Lung (tissue), 12 donors: ENCODE measurements around the gene MED27. TPM values are rescaled to one million over a fixed set of nuclear protein-coding genes. Genes with fewer than 3 reads are reported as not detected.

Source experiments
- ATAC-seq: fragments of 200-7000 bp; cut with Tn5 transposase; one replicate; pipeline ENCODE4 v1.9.1; 2020; ENCODE audit warnings: moderate number of reproducible peaks; ENCODE audit not compliant: insufficient read depth, low FRiP score
- DNase-seq, 3 donors: peaks; one replicate each; pipeline ENCODE4 v3.0.0-alpha.2; 2013 to 2017
- H3K27ac ChIP-seq, 2 donors: one replicate each; pipeline ENCODE4 v1.5.1; 2013; ENCODE audit warnings: mild to moderate bottlenecking in 2 of 2, moderate library complexity in 2 of 2, control low read depth in 1 of 2, inconsistent platforms in 1 of 2, low read depth in 1 of 2, low read length in 1 of 2
- H3K27me3 ChIP-seq, 3 donors: one replicate each; pipeline ENCODE4 v1.5.1; 2013; ENCODE audit warnings: low read length in 2 of 3; ENCODE audit not compliant: control insufficient read depth in 3 of 3, insufficient read depth in 3 of 3
- H3K36me3 ChIP-seq, 4 donors: one replicate each; pipeline ENCODE4 v1.5.1; 2013; ENCODE audit warnings: low read length in 4 of 4, mild to moderate bottlenecking in 1 of 4, moderate library complexity in 1 of 4; ENCODE audit not compliant: control insufficient read depth in 4 of 4, insufficient read depth in 4 of 4
- H3K4me1 ChIP-seq, 5 donors: one replicate each; pipeline ENCODE4 v1.5.1; 2013; ENCODE audit warnings: low read length in 5 of 5, mild to moderate bottlenecking in 2 of 5, moderate library complexity in 1 of 5; ENCODE audit not compliant: control insufficient read depth in 5 of 5, insufficient read depth in 5 of 5
- H3K4me3 ChIP-seq: one replicate; pipeline ENCODE4 v1.5.1; 2013; ENCODE audit warnings: mild to moderate bottlenecking, control low read depth, moderate library complexity
- H3K9ac ChIP-seq, 2 donors: one replicate each; pipeline ENCODE4 v1.5.1; 2013; ENCODE audit warnings: low read length in 2 of 2, control low read depth in 1 of 2; ENCODE audit not compliant: insufficient read depth in 1 of 2
- H3K9me3 ChIP-seq, 4 donors: one replicate each; pipeline ENCODE4 v1.5.1; 2013; ENCODE audit warnings: low read length in 3 of 4, mild to moderate bottlenecking in 1 of 4, moderate library complexity in 1 of 4; ENCODE audit not compliant: control insufficient read depth in 4 of 4, insufficient read depth in 3 of 4
- WGBS, 2 donors: extraction: QIAGEN DNeasy Blood & Tissue Kit; methylation state at CpG; one replicate each; pipeline ENCODE4 v1.1.7; 2013; 5-methylcytosine and 5-hydroxymethylcytosine counted together
- polyA plus RNA-seq, 2 donors: library from polyadenylated mRNA; stranded (reverse); fragments of 200-250 nt; gene quantifications; one replicate each; pipeline ENCODE4 v1.2.1, GENCODE V29; 2013
- total RNA-seq, 2 donors: library from RNA; depleted of rRNA in 1 of 2; stranded (reverse); fragments of >200 nt in 1 of 2; gene quantifications; one replicate each; pipeline ENCODE4 v1.2.1, GENCODE V29; 2014 to 2021
- TF ChIP-seq, protein P1 (sequence below): IDR thresholded peaks from 2 replicates; pipeline ENCODE4 v1.5.1; 2012; ENCODE audit warnings: mild to moderate bottlenecking; ENCODE audit errors: control extremely low read depth, extremely low read depth
- donor health status: control.
- donor health status: control.
- donor health status: Bipolar disorder and iron deficiency.
- donor health status: healthy.
- donor health status: DM: yes; HTN: yes; CAD: no.

The MED27 gene
- total and polyA plus RNA-seq, 4 donors, result 9.8 to 22.3 (median 16.7) TPM

DNA sequence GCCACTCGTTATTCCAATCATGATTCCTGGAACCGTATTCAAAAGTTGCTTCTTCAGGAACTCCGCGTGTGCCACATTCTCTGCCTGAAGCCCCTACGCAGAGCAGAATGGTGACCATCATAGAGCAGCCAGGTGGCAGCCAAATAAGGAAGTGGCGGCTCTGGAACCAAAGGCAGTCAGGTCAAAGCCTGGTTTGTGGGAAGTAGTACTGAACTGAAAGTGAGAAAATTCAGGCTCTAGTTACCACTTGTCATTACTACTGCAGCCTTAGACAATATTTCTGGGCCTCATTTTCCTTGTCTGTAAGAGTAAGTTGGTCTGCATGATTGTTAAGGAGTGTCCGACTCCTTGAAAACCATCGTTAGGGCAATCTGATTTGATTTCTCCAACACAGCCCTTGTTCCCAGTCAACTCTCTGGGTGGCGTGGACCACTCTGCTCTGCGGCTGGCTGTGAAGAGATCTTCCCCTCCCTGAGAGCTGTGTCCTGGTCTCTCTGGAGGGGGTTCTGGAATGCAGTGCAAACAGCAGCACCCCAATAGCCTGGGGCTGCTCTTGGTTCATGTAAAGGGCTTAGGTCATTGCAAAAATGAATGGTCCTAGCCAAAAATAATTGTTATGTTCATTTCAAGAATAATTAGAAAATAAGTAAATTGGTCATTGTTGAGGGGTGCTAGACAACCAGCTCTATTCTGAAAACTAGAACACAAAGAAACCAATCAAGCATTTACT lies 102.4 kb downstream of the MED27 start:
- no peak for ATAC-seq
- Histone ChIP-seq H3K9ac (no peak overlapping the region), H3K9me3 (no peaks in the 10 kb centered on the region), H3K27me3 (no peaks in the 10 kb centered on the region), H3K4me3 (no peak overlapping the region), H3K27ac (no peak overlapping the region), H3K4me1 (peaks cover 9 to 37% (median 16%) of the 10 kb centered on the region in 5 donors), H3K36me3 (no peaks in the 10 kb centered on the region)
- WGBS, 2 donors, result 77 to 84% methylated on average over 10 of the region's 10 CpGs
- TF ChIP-seq, protein P1, sequence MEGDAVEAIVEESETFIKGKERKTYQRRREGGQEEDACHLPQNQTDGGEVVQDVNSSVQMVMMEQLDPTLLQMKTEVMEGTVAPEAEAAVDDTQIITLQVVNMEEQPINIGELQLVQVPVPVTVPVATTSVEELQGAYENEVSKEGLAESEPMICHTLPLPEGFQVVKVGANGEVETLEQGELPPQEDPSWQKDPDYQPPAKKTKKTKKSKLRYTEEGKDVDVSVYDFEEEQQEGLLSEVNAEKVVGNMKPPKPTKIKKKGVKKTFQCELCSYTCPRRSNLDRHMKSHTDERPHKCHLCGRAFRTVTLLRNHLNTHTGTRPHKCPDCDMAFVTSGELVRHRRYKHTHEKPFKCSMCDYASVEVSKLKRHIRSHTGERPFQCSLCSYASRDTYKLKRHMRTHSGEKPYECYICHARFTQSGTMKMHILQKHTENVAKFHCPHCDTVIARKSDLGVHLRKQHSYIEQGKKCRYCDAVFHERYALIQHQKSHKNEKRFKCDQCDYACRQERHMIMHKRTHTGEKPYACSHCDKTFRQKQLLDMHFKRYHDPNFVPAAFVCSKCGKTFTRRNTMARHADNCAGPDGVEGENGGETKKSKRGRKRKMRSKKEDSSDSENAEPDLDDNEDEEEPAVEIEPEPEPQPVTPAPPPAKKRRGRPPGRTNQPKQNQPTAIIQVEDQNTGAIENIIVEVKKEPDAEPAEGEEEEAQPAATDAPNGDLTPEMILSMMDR, result no peak
- peak in 1 of 3 donors; percentile 27 for DNase-seq

DNA sequence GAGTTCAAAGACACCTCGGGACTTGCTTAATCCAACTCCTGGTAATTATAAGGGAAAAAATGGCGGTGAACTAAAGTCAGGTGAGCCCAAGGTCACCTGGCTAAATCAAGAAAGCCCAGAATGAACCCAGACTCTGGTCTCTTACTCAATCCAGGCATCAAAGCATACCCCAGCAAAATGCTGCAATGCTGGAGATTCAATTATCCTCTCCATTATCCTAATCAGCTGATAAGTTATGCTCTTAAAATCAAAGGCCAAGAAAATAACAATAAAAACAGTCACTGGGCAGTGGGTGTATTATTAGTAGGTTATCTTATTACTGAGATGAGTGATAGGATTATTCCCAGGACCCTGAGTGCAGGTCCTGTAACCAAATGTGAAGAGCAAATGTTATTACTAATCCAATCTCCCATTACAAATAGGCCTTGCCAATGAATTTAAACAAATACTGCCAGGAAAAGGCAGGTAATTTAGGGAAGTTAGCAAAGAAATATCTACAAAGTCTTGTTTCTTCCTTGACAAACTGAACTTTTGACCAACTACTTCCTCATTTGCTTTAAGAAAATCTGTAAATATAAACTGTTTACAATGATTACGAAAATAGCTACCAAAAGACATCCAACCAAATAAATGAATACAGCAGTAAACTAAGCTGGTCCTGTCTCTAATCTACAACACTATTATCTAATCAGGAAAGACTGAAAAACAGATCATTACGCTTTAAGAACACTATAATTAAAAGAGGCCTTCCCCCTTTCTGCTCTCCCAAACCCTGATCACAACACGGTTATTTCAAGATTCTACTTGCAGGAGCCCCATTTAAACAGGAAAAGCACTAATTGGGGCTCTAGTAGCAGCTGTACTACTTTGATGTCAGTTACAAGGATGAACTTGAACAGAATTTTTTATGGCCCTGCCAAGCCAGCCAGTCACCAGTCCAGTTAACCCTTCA lies 103.2 kb downstream of the MED27 start:
- Histone ChIP-seq H3K27ac (no peak overlapping the region), H3K9me3 (no peaks in the 10 kb centered on the region), H3K4me3 (no peak overlapping the region), H3K27me3 (no peaks in the 10 kb centered on the region), H3K9ac (no peak overlapping the region), H3K36me3 (no peaks in the 10 kb centered on the region), H3K4me1 (peaks cover 9 to 37% (median 16%) of the 10 kb centered on the region in 5 donors)
- 55 to 65% methylated on average over 5 of the region's 5 CpGs for WGBS, 2 donors
- TF ChIP-seq, protein P1, result no peak
- peak in 2 of 3 donors; percentile 62 to 68 for DNase-seq
- ATAC-seq, result no peak

DNA sequence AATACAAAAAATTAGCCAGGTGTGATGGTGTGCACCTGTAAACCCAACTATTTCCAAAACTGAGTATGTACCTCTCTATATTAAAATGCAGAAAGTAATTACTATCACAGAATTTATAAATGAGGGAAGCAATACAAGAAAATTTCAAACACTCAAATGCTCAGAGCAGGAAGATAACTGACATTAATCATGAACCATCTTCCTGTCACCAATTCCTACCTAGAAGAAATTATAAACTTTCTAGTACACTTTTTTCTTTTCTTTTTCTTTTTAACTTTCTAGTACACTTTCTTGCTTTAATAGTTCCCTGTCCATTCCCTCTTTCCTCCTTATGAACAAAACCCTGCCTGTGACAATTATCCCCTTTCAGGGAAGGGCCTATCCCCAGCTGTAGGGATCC lies 106.8 kb downstream of the MED27 start:
- Histone ChIP-seq H3K36me3 (no peaks in the 10 kb centered on the region), H3K9ac (no peak overlapping the region), H3K27ac (no peak overlapping the region), H3K9me3 (no peaks in the 10 kb centered on the region), H3K4me1 (peaks cover 6 to 32% (median 14%) of the 10 kb centered on the region in 5 donors), H3K27me3 (no peaks in the 10 kb centered on the region), H3K4me3 (no peak overlapping the region)
- no peak for DNase-seq
- no peak for ATAC-seq
- TF ChIP-seq, protein P1, result no peak
